ENCODE data around the gene ZNF701.
"Not testable (repeated sequence)": the region's sequence is repeated elsewhere in the genome, so short reads cannot be mapped to it uniquely, and the experiment has no call there.

ZNF701 gene

GRCh38 chr19:52570000-52570861 is at the start of gene ZNF701:
Gene ZNF701, plus strand, starts transcription at chr19:52570287. Its CDS starts 3,861 bp downstream, at chr19:52574148.
- DNase-seq, result peak; percentile 82

- DNase-seq, result no peak
These were observed 47.5 kb upstream of the ZNF701 start for GRCh38 chr19:52522551-52522950.

DNA sequence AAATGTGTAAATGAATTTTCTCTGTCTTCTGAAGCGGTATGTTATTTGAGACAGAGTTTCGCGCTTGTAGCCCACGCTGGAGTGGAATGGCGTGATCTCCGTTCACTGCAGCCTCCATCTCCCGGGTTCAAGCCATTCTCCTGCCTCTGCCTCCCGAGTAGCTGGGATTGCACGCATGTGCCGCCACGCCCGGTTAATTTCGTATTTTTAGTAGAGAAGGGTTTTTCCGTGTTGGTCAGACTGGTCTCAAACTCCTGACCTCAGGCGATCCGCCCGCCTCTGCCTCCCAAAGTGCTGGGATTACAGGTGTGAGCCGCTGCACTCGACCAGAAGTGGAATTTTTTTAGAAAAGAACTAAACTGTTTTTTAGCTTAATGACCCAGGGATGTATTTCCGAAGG is 46.0 kb upstream of the ZNF701 start:
- no peak for DNase-seq

DNA sequence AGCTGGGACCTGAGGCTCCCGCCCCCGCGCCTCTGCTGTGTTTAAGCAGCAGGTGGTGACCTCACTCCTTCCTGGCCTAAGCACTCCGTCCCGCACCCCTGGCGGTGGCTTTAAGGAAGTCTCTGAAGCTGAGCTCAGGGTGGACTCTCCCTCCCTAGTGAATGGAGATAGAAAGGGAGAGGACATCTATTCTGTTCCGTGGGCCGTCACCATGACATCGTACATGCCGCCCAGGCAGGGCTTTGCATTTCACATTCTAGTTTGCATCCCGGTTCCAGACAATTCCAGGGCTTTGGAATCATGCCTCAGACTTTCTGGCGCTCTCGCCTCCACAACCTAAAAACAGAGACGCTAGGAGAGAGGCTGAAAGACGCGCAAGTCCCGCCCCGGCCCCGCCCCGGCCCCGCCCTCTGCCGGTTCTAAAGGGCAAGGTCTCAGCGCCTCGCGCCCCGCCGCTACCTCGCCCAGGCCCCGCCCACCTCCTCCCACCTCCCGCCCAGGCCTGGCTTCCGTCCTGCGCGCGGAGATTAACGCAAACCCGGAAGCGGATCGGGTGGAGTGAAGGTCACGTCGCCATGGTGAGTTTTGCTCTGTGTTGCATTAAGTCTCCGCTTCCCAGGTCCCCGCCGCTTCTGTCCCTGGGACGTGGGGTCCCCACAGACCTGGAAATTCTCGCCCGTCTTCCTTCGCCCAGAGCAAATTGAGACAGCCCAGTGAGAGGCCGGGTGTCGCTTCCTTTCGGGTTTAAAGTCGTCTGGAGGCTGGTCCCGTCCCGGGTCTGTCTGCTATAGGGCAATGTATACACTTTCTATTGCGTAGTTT is 42.7 kb upstream of the ZNF701 start, which contains the start of gene ZNF808:
ZNF808 (plus strand) TSS at position 535 of the 822 bp plus-strand sequence. CDS start 15,617 bp downstream, outside the sequence.
- DNase-seq, result peak; percentile 82

- no peak for DNase-seq
These were observed 42.1 kb upstream of the ZNF701 start for GRCh38 chr19:52527956-52528351.

DNA sequence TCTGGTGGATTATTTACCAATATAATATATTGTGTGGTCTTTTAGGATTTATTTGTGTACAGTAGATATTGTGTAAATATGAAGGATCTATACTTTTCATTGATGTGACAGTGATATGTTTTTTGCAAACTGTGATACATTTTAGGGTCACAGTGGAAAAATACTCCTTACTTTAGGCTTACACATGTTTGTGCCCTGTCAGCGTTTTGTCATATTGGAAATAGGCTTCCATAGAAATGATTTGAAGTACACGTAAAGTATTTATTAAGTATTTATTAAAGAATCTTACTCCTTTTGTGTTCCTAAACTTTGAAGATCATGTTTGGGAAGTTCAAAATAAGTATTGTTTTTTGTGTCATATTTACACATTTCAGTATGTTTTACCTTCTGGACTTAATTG is 37.6 kb upstream of the ZNF701 start:
- DNase-seq, result no peak

DNA sequence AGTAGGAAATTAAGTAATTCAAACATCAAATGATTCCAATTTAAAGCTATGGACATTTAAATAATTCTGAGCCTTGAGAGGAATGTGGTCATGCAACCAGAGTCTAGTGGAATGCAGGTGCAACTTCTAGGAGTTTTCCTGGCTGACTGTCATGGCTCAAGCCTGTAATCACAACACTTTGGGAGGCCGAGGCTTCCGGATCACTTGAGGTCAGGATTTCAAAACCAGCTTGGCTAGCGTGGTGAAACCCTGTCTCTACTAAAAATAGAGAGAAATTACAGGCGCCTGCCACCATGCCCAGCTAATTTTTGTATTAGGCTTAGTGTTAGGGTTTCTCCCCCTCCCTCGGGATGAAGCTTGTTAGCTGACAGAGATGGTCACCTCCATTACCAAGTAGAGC is 36.2 kb upstream of the ZNF701 start:
- DNase-seq, result no peak

GRCh38 chr19:52535385-52535770 is 34.7 kb upstream of the ZNF701 start:
- DNase-seq, result not testable (repeated sequence)

- DNase-seq, result peak; percentile 75
These were observed 34.2 kb upstream of the ZNF701 start for GRCh38 chr19:52535771-52536447.

GRCh38 chr19:52536448-52536800 is 33.7 kb upstream of the ZNF701 start:
- DNase-seq, result no peak

DNA sequence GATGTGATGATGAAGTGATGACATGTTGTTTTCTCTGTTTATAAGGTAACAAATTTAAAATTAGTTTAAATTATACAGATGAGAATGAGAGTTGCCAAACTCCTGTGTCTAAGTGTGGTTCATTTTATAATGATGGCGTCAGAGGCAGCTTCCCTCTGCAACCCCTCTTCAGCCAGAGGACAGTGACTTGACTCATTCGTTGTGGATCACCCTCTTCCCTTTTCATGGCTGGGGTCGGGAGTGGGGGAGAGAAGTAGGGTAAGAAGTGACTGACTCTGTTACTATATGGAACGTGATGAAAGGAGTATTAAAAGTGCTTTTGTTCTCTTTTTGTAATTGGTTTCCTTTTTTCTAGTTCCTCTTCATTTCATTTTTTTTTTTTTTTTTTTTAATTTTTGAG is 31.3 kb upstream of the ZNF701 start:
- not testable (repeated sequence) for DNase-seq

- DNase-seq, result not testable (repeated sequence)
These were observed 28.9 kb upstream of the ZNF701 start for GRCh38 chr19:52541176-52541575.

DNA sequence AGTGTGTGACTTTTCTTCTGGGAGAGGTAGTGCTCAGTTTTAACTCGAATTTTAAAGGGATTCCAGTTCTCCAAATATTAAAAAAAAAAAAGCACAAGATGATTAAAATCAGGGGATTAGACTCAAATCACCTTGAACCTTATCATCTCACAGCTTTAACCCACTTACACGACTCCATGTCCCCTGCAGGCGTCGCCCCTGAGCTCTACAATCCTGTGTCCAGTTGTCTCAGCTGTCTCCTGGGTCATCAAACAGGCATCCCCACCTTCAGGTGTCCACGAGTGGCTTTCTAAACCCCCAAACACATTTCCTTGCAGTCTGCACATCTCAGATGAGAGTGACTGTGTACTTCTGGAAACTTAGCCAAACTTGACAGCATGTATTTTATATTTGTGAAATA is 28.5 kb upstream of the ZNF701 start:
- DNase-seq, result no peak

DNA sequence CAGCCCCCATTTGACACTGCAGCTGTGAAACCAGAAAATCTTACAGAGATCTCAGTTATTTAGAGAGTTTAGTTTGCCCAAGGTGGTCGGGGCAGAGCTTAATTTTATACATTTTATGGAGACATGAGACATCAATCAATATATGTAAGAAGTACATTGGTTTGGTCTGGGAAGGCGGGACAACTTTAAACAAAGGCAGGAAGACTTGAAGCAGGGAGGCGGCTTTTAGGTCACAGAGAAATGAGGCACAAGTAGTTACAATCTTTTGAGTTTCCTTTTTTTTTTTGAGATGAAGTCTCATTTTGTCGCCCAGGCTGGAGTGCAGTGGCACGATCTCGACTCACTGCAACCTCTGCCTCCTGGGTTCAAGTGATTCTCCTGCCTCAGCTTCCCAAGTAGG is 27.5 kb upstream of the ZNF701 start:
- DNase-seq, result not testable (repeated sequence)

DNA sequence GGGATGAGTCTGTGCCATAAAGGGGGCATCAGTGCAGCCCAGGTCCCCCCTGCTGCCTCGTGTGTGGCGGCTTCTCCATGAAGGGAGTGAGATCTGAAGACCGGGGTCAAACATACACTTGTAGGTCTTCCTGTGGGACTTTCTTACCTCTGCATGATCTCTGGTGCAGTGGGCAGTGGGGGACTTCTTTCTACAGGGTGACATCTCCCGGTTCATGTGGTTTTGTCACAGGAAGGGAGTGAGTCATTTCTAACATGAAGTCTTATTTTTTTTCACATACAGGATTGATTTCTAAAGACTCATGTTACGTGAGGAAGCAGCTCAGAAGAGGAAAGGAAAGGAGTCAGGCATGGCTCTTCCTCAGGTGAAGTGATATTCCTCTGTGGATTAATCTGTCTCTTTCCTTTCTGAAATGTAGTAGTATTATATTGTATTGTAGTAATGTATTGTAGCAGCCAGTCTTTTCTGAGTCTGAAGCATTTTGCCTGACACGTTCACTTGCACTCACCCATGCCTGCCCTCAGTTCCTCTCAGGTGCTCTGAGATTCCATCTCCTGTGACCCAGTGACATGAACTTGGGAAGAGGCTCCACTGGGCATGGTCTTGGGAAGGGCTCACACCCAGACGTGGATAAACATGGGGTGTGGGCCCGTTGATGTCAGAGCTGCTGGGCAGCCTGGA is 27.0 kb upstream of the ZNF701 start:
- DNase-seq, result no peak

DNA sequence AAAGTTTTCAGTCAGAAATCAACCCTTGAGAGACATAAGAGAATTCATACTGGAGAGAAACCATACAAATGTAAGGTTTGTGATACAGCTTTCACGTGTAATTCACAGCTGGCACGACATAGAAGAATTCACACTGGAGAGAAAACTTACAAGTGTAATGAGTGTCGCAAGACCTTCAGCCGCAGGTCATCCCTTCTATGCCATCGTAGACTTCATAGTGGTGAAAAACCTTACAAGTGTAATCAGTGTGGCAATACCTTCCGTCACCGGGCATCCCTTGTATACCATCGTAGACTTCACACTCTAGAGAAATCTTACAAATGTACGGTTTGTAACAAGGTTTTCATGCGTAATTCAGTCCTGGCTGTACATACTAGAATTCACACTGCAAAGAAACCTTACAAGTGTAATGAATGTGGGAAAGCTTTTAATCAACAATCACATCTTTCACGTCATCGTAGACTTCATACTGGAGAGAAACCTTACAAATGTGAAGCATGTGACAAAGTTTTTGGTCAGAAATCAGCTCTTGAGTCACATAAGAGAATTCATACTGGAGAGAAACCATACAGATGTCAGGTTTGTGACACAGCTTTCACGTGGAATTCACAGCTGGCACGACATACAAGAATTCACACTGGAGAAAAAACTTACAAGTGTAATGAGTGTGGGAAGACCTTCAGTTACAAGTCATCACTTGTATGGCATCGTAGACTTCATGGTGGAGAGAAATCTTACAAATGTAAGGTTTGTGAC is 15.7 kb upstream of the ZNF701 start:
- DNase-seq, result no peak

GRCh38 chr19:52557231-52557995 is 12.7 kb upstream of the ZNF701 start:
- no peak for DNase-seq

DNA sequence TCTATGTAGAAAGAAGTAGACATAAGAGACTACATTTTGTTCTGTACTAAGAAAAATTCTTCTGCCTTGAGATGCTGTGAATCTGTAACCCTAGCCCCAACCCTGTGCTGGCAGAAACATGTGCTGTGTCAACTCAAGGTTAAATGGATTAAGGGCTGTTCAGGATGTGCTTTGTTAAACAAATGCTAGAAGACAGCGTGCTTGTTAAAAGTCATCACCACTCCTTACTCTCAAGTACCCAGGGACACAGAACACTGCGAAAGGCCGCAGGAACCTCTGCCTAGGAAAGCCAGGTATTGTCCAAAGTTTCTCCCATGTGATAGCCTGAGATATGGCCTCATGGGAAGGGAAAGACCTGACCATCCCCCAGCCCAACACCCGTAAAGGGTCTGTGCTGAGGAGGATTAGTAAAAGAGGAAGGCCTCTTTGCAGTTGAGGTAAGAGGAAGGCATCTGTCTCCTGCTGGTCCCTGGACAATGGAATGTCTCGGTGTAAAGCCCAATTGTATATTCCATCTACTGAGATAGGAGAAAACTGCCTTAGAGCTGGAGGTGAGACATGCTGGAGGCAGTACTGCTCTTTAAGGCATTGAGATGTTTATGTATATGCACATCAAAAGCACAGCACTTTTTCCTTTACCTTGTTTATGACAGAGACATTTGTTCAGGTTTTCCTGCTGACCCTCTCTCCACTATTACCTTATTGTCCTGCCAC is 11.2 kb upstream of the ZNF701 start:
- DNase-seq, result not testable (repeated sequence)

- DNase-seq, result not testable (repeated sequence)
These were observed 8.5 kb upstream of the ZNF701 start for GRCh38 chr19:52561611-52562010.

GRCh38 chr19:52566121-52566520 is 4.0 kb upstream of the ZNF701 start:
- DNase-seq, result no peak

Data from DMS79 (cell line).